Inferior parietal cortex (tissue), 1 donor: ENCODE measurements around the gene PKM.
A peak's percentile ranks its signal among the peaks of the same experiment; 100 is the strongest.

Experiments
- DNase-seq: peaks from one replicate; pipeline ENCODE4 v3.0.0-alpha.2; 2016; ENCODE audit errors: extremely low spot score

The PKM gene

GRCh38 chr15:72155635-72156616 is 75.1 kb downstream of the PKM start:
- DNase-seq = peak; percentile 96

DNA sequence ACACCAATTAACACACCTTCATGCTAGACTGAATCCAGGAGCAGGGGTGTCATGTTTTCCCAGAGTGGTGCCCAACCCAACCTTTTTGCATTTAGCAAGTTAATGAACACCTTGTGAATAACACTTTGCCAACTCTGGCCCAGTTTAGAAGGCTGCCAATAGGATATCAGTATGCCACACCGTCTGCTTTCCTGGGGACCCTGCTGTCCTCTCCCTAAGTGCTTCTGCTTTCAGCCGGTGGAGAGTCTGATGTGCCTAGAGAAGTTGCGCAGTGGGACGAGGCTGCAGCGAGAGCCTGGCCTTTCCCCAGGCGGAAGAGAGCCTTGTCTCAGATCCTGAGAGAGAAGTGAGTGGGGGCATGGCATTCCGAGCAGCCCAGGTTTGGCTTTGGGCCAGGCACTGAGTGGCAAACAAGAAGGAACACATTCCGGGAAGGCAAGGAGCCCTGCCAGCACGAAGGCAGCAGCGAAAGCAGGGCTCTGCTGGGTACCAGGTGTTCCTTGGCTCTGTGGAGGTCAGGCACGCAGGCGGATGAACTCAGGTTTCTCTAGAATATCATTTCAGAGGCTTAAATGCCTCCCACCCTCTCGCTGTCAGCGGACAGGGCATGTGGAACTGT is 75.9 kb downstream of the PKM start:
- peak; percentile 53 for DNase-seq

GRCh38 chr15:72154316-72154715 is 76.7 kb downstream of the PKM start:
- DNase-seq = no peak

DNA sequence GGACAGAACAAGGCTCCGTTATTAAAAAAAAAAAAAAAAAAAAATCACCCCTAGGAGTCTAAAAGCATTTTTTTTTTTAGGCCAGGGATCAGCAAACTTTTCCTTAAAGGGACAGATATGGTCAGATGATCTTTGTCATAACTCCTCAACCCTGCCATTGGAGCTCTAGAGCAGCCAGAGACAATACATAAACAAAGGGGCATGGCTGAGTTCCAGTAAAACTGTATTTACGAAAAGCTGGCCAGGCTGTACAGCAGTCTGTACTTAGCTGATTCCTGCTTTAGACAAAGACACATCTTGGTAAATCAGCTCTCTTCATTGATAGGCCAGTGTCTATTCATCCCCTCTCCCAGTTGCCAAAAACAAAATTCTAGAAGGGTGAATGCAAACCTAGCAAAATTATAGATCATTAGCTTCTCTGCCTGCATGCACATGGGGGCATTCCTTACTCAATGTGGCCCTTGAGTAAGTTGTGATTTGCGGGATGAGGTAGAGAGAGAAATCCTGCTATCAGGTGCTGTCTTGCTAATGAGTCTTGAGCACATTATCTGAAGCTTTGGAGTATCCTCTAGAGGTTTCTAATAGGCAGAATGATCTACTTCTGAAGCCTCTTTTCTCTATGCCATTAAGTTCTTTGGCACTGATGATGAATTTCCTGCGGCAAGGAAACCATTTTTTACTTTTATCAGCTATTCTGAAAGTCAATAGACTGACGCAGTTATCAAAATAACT is 77.6 kb downstream of the PKM start:
- DNase-seq = no peak
